Ishikawa (cell line): ENCODE results near the gene CPNE9.

ENCODE experiments used
- CEBPB ChIP-seq: IDR thresholded peaks from 2 replicates; pipeline ENCODE4 v1.6.1; 2012
- CREB1 ChIP-seq: IDR thresholded peaks from 2 replicates; pipeline ENCODE4 v1.6.1; 2012; ENCODE audit warnings: low read depth
- EGR1 ChIP-seq: IDR thresholded peaks from 2 replicates; pipeline ENCODE4 v1.6.1; 2012
- EP300 ChIP-seq: IDR thresholded peaks from 2 replicates; pipeline ENCODE4 v1.6.1; 2012; ENCODE audit warnings: borderline replicate concordance
- FOXM1 ChIP-seq: IDR thresholded peaks from 2 replicates; pipeline ENCODE4 v1.6.1; 2012; ENCODE audit warnings: low read depth, borderline replicate concordance
- NFIC ChIP-seq: IDR thresholded peaks from 2 replicates; pipeline ENCODE4 v1.6.1; 2012
- RAD21 ChIP-seq: IDR thresholded peaks from 2 replicates; pipeline ENCODE4 v1.6.1; 2012; ENCODE audit warnings: low read depth
- TAF1 ChIP-seq: IDR thresholded peaks from 2 replicates; pipeline ENCODE4 v1.6.1; 2012; ENCODE audit warnings: low read depth, mild to moderate bottlenecking
- TCF12 ChIP-seq: IDR thresholded peaks from 2 replicates; pipeline ENCODE4 v1.6.1; 2012; ENCODE audit warnings: low read depth
- TEAD4 ChIP-seq: IDR thresholded peaks from 2 replicates; pipeline ENCODE4 v1.6.1; 2012
- YY1 ChIP-seq: IDR thresholded peaks from 2 replicates; pipeline ENCODE4 v1.6.1; 2012; ENCODE audit warnings: low read depth
- ZBTB7A ChIP-seq: IDR thresholded peaks from 2 replicates; pipeline ENCODE4 v1.6.1; 2012; ENCODE audit warnings: low read depth
- TF ChIP-seq, protein P1 (sequence below): IDR thresholded peaks from 2 replicates; pipeline ENCODE4 v1.6.1; 2012
- TF ChIP-seq, protein P2 (sequence below): IDR thresholded peaks from 2 replicates; pipeline ENCODE4 v1.6.1; 2012; ENCODE audit warnings: low read depth, mild to moderate bottlenecking
- TF ChIP-seq, protein P3 (sequence below): IDR thresholded peaks from 2 replicates; pipeline ENCODE4 v1.6.1; 2012

Gene CPNE9

DNA sequence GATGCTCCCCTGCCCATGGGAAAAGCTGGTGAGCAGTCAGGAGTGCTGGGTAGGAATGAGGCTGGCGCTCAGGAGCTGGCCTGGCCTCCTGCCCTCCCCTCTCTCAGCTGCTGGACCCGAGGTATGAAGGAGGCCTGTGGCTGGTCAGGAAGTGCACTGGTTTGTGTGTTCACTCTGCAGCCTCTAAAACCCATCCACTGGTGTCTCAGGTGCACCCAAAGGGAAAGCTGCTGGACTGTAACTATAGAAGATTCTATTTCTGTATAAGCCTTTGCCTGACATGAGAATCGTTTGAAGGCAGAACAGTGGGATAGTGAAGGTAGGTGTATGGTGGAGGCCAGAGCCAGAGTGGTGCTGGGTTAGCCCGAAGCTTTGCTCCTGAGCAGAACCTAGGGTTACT is 5.7 kb upstream of the CPNE9 start:
- TF ChIP-seq, protein P1, sequence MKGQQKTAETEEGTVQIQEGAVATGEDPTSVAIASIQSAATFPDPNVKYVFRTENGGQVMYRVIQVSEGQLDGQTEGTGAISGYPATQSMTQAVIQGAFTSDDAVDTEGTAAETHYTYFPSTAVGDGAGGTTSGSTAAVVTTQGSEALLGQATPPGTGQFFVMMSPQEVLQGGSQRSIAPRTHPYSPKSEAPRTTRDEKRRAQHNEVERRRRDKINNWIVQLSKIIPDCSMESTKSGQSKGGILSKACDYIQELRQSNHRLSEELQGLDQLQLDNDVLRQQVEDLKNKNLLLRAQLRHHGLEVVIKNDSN: no peak
- TF ChIP-seq TCF12 (no peak), ZBTB7A (no peak), TEAD4 (no peak), FOXM1 (no peak), EP300 (no peak), NFIC (no peak), CEBPB (no peak), CREB1 (no peak), RAD21 (no peak), EGR1 (no peak)
- TF ChIP-seq, protein P2, sequence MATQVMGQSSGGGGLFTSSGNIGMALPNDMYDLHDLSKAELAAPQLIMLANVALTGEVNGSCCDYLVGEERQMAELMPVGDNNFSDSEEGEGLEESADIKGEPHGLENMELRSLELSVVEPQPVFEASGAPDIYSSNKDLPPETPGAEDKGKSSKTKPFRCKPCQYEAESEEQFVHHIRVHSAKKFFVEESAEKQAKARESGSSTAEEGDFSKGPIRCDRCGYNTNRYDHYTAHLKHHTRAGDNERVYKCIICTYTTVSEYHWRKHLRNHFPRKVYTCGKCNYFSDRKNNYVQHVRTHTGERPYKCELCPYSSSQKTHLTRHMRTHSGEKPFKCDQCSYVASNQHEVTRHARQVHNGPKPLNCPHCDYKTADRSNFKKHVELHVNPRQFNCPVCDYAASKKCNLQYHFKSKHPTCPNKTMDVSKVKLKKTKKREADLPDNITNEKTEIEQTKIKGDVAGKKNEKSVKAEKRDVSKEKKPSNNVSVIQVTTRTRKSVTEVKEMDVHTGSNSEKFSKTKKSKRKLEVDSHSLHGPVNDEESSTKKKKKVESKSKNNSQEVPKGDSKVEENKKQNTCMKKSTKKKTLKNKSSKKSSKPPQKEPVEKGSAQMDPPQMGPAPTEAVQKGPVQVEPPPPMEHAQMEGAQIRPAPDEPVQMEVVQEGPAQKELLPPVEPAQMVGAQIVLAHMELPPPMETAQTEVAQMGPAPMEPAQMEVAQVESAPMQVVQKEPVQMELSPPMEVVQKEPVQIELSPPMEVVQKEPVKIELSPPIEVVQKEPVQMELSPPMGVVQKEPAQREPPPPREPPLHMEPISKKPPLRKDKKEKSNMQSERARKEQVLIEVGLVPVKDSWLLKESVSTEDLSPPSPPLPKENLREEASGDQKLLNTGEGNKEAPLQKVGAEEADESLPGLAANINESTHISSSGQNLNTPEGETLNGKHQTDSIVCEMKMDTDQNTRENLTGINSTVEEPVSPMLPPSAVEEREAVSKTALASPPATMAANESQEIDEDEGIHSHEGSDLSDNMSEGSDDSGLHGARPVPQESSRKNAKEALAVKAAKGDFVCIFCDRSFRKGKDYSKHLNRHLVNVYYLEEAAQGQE: no peak

DNA sequence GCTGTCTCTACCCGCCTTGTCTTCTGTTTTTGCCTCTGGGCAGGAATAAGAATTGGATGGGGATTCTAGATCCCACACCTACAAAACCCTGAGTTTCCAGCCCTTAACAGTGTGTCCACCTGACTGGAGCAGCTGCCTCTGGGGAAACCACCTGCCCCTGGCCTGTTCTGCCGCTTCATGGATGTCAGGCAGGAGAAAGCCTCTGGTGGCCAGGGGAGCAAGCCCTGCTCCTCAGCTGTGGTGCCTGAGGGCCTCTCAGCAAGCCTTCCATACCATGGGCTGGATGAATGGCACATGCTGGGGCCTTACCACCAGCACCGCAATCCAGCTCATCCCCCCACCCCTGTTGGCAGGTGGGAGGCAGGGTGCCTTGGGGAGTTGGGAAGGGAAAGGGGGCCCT is 5.3 kb upstream of the CPNE9 start:
- TF ChIP-seq TEAD4: no peak
- TF ChIP-seq NFIC: no peak
- no peak for TF ChIP-seq TCF12
- no peak for TF ChIP-seq YY1
- no peak for TF ChIP-seq TAF1

DNA sequence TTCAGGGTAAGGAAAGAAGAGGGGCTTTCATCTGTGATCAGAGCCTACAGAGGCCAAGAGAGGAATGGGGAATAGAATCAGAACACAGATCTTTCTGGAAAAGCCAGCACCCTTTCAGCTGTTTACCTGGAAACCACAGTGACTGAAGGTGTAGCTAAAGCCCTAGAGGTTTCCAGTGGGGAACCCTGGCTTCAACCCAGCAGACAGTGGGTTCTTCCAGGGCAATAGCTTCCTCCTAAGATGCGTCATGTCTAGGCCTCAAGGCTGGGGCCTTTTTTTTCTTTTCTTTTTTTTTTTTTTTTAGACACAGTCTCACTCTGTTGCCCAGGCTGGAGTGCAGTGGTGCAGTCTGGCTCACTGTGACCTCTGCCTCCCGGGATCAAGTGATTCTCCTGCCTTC is 3.1 kb upstream of the CPNE9 start:
- TF ChIP-seq CREB1 (no peak), TAF1 (no peak), FOXM1 (no peak), CEBPB (no peak), TCF12 (no peak), NFIC (no peak), ZBTB7A (no peak), RAD21 (no peak)
- TF ChIP-seq, protein P1: no peak
- TF ChIP-seq, protein P2: no peak

DNA sequence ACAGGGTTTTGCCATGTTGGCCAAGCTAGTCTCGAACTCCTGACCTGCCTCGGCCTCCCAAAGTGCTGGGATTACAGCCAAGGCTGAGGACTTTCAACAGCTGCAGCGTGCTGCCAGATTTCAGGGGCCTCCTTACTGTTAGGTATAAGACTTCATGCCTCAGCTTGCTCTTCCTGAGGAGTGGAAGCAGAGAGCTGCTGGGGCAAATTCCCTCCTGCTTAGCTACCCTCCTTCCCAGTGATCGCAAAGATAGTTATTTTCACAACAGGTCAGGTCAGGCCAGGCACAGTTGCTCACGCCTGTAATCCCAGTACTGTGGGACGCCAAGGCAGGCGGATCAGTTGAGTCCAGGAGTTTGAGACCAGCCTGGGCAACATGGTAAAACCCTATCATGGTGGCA is 2.6 kb upstream of the CPNE9 start:
- TF ChIP-seq ZBTB7A (no peak), NFIC (no peak), CREB1 (no peak), CEBPB (no peak), EP300 (no peak), YY1 (no peak), TEAD4 (no peak)
- TF ChIP-seq, protein P3, sequence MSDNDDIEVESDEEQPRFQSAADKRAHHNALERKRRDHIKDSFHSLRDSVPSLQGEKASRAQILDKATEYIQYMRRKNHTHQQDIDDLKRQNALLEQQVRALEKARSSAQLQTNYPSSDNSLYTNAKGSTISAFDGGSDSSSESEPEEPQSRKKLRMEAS: no peak
- TF ChIP-seq, protein P1: no peak

DNA sequence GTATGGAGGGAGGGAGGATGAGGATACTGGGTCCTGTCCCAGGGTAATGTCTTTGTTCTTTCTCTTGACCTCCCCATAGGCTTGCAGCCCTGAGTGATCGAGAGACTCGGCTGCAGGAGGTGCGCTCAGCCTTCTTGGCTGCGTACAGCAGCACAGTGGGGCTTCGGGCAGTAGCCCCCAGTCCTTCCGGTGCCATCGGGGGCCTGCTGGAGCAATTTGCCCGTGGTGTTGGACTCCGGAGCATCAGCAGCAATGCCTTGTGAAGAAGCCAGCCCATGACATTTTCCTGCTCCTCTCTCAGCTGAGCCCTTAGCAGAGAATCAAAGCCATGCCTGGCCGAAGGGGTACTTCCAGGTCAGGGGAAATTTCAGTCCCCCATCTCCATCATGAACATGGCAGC is 1.9 kb upstream of the CPNE9 start:
- TF ChIP-seq, protein P2: no peak
- TF ChIP-seq CREB1 (no peak), NFIC (no peak), CEBPB (no peak), EGR1 (no peak), TEAD4 (no peak), RAD21 (no peak), EP300 (no peak), YY1 (no peak), TAF1 (no peak), FOXM1 (no peak)
- TF ChIP-seq, protein P3: no peak
